ENCODE measurements around the gene TKT. TPM values are rescaled to one million over a fixed set of nuclear protein-coding genes. Genes with fewer than 3 reads are reported as not detected.
"Not testable (repeated sequence)": the region's sequence is repeated elsewhere in the genome, so short reads cannot be mapped to it uniquely, and the experiment has no call there.

Gene TKT
- total and polyA plus RNA-seq, 4 experiments from 2014 or later, result 49.3 to 87.9 (median 75.6) TPM

DNA sequence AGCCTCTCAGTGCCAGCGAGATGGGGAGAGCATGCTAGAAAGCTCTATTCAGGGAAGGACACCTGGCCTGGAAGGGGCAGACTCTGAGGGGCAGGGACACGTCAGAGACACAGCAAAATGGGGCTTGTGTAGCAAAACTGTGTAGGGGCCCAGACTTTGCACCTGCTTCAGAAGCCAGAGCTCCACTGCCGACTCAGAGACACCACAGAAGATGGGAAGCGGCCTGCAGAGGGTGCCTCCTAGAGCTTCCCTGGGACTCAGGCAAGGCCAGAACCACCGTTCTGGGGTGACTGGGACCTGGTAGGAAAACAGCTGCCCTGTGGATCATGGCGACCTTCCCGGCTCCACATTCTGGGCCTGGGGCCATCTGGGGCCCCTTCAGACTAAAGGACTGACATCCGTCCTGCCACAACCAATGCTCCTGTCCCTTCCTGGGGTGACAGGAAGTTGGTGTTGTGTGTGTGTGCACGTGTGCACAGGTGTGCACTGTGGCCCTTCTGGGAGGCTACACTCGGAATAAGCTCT, 17.4 kb upstream of the TKT start:
- intact Hi-C loops (cut with micrococcal nuclease), result no loop called here
- H3K9me3 ChIP-seq (ENCODE audit: control insufficient read depth in 1 of 2, low read length in 2 of 2), result no peaks in the 10 kb centered on the region
- Mint-ChIP-seq H3K36me3 (no peaks in the 10 kb centered on the region), H3K4me3 (no peak overlapping the region), H3K27ac (no peak overlapping the region), H3K27me3 (no peaks in the 10 kb centered on the region), H3K4me1 (peaks cover 0 to 6% (median 2%) of the 10 kb centered on the region in 4 donors), H3K9me3 (no peaks in the 10 kb centered on the region)
- no peak for DNase-seq
- H3K27ac ChIP-seq (ENCODE audit: low read depth, low read length), result no peak overlapping the region
- ChIA-PET POLR2A (ENCODE audit: partially characterized antibody) (no interaction called here), CTCF (ENCODE audit: partially characterized antibody) (no interaction called here)
- no peaks in the 10 kb centered on the region for H3K4me1 ChIP-seq (ENCODE audit: insufficient read depth, low read length)
- H3K27me3 ChIP-seq (ENCODE audit: insufficient read depth, low read length), result no peaks in the 10 kb centered on the region
- H3K36me3 ChIP-seq (ENCODE audit: insufficient read depth, low read length), result no peaks in the 10 kb centered on the region
- H3K4me3 ChIP-seq (ENCODE audit: low read length in 2 of 2), result no peak overlapping the region

DNA sequence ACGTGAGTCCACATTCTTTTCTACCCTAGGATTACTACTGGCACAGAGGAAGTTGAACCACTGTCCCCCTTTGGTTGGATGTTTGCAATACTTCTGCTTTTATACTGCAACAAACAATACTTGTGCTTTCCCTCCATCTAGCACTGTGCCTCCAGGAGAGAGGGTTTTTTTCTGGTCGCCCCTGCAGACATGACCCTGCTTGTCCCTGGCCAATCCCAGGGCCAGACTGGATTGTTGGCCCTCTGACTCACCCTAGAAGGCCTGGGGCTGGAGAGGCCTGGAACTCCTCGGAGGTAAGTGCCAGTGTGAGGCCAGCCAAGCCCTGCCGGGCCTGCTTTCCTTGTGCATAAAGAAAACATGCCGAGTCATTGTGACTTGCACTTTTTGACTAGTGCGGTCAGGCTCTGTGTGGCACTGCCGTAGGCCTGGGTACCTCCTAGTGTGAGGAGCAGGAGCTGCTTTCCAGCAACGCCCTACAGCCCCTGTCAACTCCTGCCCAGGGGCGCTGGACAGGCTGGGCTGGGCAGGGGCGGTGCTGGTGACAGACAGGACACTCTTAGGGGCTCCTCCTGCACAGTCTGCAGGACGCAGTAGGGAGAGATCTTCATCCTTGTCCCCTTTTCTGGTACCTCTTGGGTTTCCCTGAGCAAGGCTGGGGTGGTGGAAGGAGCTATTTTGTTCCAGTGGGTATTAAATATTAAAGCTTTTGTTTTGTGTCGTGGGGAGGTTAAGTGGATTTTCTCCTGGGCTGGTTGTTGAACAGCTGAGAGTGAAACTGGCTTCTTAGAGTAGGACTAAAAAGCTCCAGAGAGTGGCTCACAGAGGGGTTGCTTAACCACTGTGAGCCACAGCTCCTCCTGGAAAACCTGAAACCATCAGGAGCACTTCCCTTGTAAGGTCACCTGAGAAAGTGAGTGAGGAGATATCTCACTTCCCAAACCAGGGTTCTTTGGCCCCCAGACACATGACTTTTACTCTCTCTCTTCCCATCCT, 14.4 kb upstream of the TKT start:
- H3K27ac ChIP-seq (ENCODE audit: low read depth, low read length), result no peak overlapping the region
- peaks cover 0 to 2% of the 10 kb centered on the region in 2 donors for H3K27me3 Mint-ChIP-seq
- ChIA-PET POLR2A (ENCODE audit: partially characterized antibody) (no interaction called here), CTCF (ENCODE audit: partially characterized antibody) (no interaction called here)
- DNase-seq, result no peak
- H3K4me1 Mint-ChIP-seq, result peaks cover 0 to 3% (median under 1%) of the 10 kb centered on the region in 4 donors
- H3K4me3 ChIP-seq (ENCODE audit: low read length in 2 of 2), result no peak overlapping the region
- no peaks in the 10 kb centered on the region for H3K4me1 ChIP-seq (ENCODE audit: insufficient read depth, low read length)
- H3K27ac Mint-ChIP-seq, result peak overlapping the region in 1 of 7 donors; percentile 28
- no peaks in the 10 kb centered on the region for H3K9me3 Mint-ChIP-seq
- intact Hi-C loops (cut with micrococcal nuclease), result no loop called here
- no peak overlapping the region for H3K4me3 Mint-ChIP-seq
- H3K36me3 Mint-ChIP-seq, result no peaks in the 10 kb centered on the region
- H3K9me3 ChIP-seq (ENCODE audit: control insufficient read depth in 1 of 2, low read length in 2 of 2), result no peaks in the 10 kb centered on the region
- H3K36me3 ChIP-seq (ENCODE audit: insufficient read depth, low read length), result no peaks in the 10 kb centered on the region
- no peaks in the 10 kb centered on the region for H3K27me3 ChIP-seq (ENCODE audit: insufficient read depth, low read length)

DNA sequence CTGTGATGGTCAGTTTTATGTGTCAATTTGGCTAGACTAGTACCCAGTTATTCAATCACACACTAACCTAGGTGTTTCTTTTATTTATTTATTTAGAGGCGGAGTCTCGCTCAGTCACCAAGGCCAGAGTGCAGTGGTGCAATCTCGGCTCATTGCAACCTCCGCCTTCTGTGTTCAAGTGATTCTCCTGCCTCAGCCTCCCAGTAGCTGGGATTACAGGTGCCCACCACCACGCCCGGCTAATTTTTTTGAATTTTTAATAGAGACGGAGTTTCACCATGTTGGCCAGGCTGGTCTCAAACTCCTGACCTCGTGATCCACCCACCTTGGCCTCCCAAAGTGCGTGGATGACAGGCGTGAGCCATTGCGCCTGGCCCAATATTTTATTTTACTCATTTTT, 13.4 kb upstream of the TKT start:
- H3K9me3 Mint-ChIP-seq; H3K27ac Mint-ChIP-seq; H3K36me3 ChIP-seq (ENCODE audit: insufficient read depth, low read length); CTCF ChIA-PET (ENCODE audit: partially characterized antibody); H3K4me3 Mint-ChIP-seq; H3K4me1 ChIP-seq (ENCODE audit: insufficient read depth, low read length); H3K27me3 Mint-ChIP-seq; H3K27me3 ChIP-seq (ENCODE audit: insufficient read depth, low read length); H3K9me3 ChIP-seq (ENCODE audit: control insufficient read depth in 1 of 2, low read length in 2 of 2); H3K4me1 Mint-ChIP-seq; intact Hi-C loops (cut with micrococcal nuclease); H3K4me3 ChIP-seq (ENCODE audit: low read length in 2 of 2); H3K27ac ChIP-seq (ENCODE audit: low read depth, low read length); DNase-seq; H3K36me3 Mint-ChIP-seq; POLR2A ChIA-PET (ENCODE audit: partially characterized antibody): not testable (repeated sequence)

DNA sequence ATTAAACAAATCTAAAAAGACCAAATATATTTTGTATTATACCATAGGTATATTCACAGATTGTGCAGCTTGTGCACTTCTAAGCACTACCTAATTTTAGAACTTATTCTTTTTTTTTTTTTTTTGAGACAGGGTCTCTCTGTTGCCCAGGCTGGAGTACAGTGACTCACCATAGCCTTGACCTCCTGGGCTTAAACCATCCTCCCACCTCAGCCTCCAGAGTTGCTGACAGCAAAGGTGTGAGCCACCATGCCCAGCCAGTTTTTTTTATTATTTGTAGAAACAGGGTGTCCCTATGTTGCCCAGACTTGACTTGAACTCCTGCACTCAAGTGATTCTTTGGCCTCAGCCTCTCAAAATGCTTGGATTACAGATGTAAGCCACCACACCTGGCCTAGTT, 11.9 kb upstream of the TKT start:
- intact Hi-C loops (cut with micrococcal nuclease), result no loop called here
- no peak overlapping the region for H3K4me3 ChIP-seq (ENCODE audit: low read length in 2 of 2)
- H3K4me1 ChIP-seq (ENCODE audit: insufficient read depth, low read length), result no peaks in the 10 kb centered on the region
- H3K27ac ChIP-seq (ENCODE audit: low read depth, low read length), result no peak overlapping the region
- Mint-ChIP-seq H3K36me3 (no peaks in the 10 kb centered on the region), H3K9me3 (no peaks in the 10 kb centered on the region), H3K27ac (no peak overlapping the region), H3K4me3 (no peak overlapping the region), H3K27me3 (peaks cover 0 to 2% of the 10 kb centered on the region in 2 donors), H3K4me1 (no peaks in the 10 kb centered on the region)
- H3K9me3 ChIP-seq (ENCODE audit: control insufficient read depth in 1 of 2, low read length in 2 of 2), result no peaks in the 10 kb centered on the region
- ChIA-PET POLR2A (ENCODE audit: partially characterized antibody) (no interaction called here), CTCF (ENCODE audit: partially characterized antibody) (no interaction called here)
- DNase-seq, result no peak
- H3K27me3 ChIP-seq (ENCODE audit: insufficient read depth, low read length), result no peaks in the 10 kb centered on the region
- no peaks in the 10 kb centered on the region for H3K36me3 ChIP-seq (ENCODE audit: insufficient read depth, low read length)

DNA sequence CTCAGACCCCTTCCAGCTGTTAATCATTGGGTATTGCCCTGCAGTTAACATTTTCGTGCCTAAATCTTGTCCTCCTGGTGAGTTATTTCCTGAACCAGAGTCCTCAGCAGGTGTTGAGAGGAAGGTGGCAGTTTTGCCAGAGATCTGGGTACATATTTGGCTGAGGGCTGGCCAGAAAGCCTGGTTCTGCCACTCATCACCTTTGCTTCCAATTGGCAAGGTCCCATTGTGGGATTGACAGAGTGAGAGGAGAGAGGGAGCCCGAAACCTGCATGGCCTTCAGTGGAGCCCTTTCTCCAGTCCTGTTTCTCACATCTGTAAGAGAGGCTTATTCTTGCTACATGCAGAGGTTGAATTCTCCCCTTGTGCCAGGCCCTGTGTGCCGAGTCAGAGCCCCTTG, 8.9 kb upstream of the TKT start:
- Mint-ChIP-seq H3K27me3 (peaks cover 0 to 2% of the 10 kb centered on the region in 2 donors), H3K36me3 (no peaks in the 10 kb centered on the region), H3K4me3 (no peak overlapping the region), H3K9me3 (no peaks in the 10 kb centered on the region), H3K27ac (no peak overlapping the region), H3K4me1 (no peaks in the 10 kb centered on the region)
- intact Hi-C loops (cut with micrococcal nuclease), result no loop called here
- no peaks in the 10 kb centered on the region for H3K36me3 ChIP-seq (ENCODE audit: insufficient read depth, low read length)
- CTCF ChIA-PET (ENCODE audit: partially characterized antibody), result interaction anchor here (1.3 kb wide), 1 partner anchor 10 kb away, joined by 3 read pairs; no protein-coding TSS in a partner anchor
- POLR2A ChIA-PET (ENCODE audit: partially characterized antibody), result no interaction called here
- H3K4me1 ChIP-seq (ENCODE audit: insufficient read depth, low read length), result no peaks in the 10 kb centered on the region
- no peaks in the 10 kb centered on the region for H3K9me3 ChIP-seq (ENCODE audit: control insufficient read depth in 1 of 2, low read length in 2 of 2)
- no peak overlapping the region for H3K27ac ChIP-seq (ENCODE audit: low read depth, low read length)
- H3K27me3 ChIP-seq (ENCODE audit: insufficient read depth, low read length), result no peaks in the 10 kb centered on the region
- no peak overlapping the region for H3K4me3 ChIP-seq (ENCODE audit: low read length in 2 of 2)
- DNase-seq, result no peak

- CTCF ChIA-PET (ENCODE audit: partially characterized antibody), result no interaction called here
- Mint-ChIP-seq H3K4me3 (no peak overlapping the region), H3K27ac (no peak overlapping the region), H3K36me3 (no peaks in the 10 kb centered on the region), H3K27me3 (peaks cover 0 to 2% of the 10 kb centered on the region in 2 donors), H3K4me1 (no peaks in the 10 kb centered on the region), H3K9me3 (no peaks in the 10 kb centered on the region)
- H3K36me3 ChIP-seq (ENCODE audit: insufficient read depth, low read length), result no peaks in the 10 kb centered on the region
- no peaks in the 10 kb centered on the region for H3K4me1 ChIP-seq (ENCODE audit: insufficient read depth, low read length)
- H3K4me3 ChIP-seq (ENCODE audit: low read length in 2 of 2), result no peak overlapping the region
- no peak overlapping the region for H3K27ac ChIP-seq (ENCODE audit: low read depth, low read length)
- no peak for DNase-seq
- no peaks in the 10 kb centered on the region for H3K27me3 ChIP-seq (ENCODE audit: insufficient read depth, low read length)
- no peaks in the 10 kb centered on the region for H3K9me3 ChIP-seq (ENCODE audit: control insufficient read depth in 1 of 2, low read length in 2 of 2)
- intact Hi-C loops (cut with micrococcal nuclease), result no loop called here
- POLR2A ChIA-PET (ENCODE audit: partially characterized antibody), result no interaction called here
Observed at GRCh38 chr3:53263907-53264306, 8.1 kb upstream of the TKT start.

DNA sequence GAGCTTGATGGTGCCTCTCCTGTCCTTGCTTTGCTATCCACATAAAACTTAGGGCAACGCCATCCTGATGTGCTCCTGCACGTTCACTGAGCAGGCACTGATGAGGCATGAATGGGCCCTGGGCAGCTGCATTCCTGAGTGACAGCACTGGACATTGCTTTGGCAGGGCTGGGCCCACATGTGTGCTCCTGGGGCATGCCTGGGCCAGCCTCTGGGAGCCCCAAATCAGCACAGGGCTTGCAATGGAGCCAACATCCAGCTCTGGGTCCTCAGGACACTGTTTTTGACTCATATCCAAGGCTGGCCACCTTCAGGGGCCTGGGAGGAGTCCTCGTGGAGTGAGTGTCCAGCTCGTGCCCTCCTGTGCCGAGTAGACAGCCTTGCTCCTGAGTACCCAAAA, 5.9 kb upstream of the TKT start:
- ChIA-PET POLR2A (ENCODE audit: partially characterized antibody) (no interaction called here), CTCF (ENCODE audit: partially characterized antibody) (no interaction called here)

More for the DNA sequence above, 5.9 kb upstream of the TKT start:
- Mint-ChIP-seq H3K4me3 (no peak overlapping the region), H3K9me3 (no peaks in the 10 kb centered on the region), H3K36me3 (no peaks in the 10 kb centered on the region), H3K4me1 (no peaks in the 10 kb centered on the region), H3K27ac (no peak overlapping the region), H3K27me3 (peaks cover 0 to 2% of the 10 kb centered on the region in 2 donors)
- H3K4me3 ChIP-seq (ENCODE audit: low read length in 2 of 2), result no peak overlapping the region
- intact Hi-C loops (cut with micrococcal nuclease), result no loop called here
- DNase-seq, result no peak
- H3K27me3 ChIP-seq (ENCODE audit: insufficient read depth, low read length), result no peaks in the 10 kb centered on the region
- no peaks in the 10 kb centered on the region for H3K4me1 ChIP-seq (ENCODE audit: insufficient read depth, low read length)
- no peaks in the 10 kb centered on the region for H3K9me3 ChIP-seq (ENCODE audit: control insufficient read depth in 1 of 2, low read length in 2 of 2)
- no peak overlapping the region for H3K27ac ChIP-seq (ENCODE audit: low read depth, low read length)
- H3K36me3 ChIP-seq (ENCODE audit: insufficient read depth, low read length), result no peaks in the 10 kb centered on the region

All from CD4-positive, alpha-beta memory T cell (primary cell).